HUES64 (cell line): ENCODE data around the gene RXFP1. TPM values are rescaled to one million over a fixed set of nuclear protein-coding genes. Genes with fewer than 3 reads are reported as not detected.

Source experiments
- H3K27ac ChIP-seq: 2 replicates; pipeline ENCODE4 v1.7.0; 2013; ENCODE audit warnings: low read depth, low read length, inconsistent platforms
- H3K27me3 ChIP-seq: 2 replicates; pipeline ENCODE4 v1.6.1; 2013; ENCODE audit warnings: mild to moderate bottlenecking, low read length; ENCODE audit not compliant: insufficient read depth
- H3K36me3 ChIP-seq: 2 replicates; pipeline ENCODE4 v1.6.1; 2013; ENCODE audit warnings: mild to moderate bottlenecking, low read length; ENCODE audit not compliant: insufficient read depth
- H3K4me1 ChIP-seq: 2 replicates; pipeline ENCODE4 v1.6.1; 2013; ENCODE audit warnings: mild to moderate bottlenecking, low read length, moderate library complexity; ENCODE audit not compliant: insufficient read depth
- H3K4me3 ChIP-seq: 2 replicates; pipeline ENCODE4 v1.5.1; 2013; ENCODE audit warnings: mild to moderate bottlenecking, low read length, moderate library complexity
- H3K9ac ChIP-seq: 2 replicates; pipeline ENCODE4 v1.6.1; 2013; ENCODE audit warnings: mild to moderate bottlenecking, low read depth, low read length
- H3K9me3 ChIP-seq: 2 replicates; pipeline ENCODE4 v1.6.1; 2013; ENCODE audit warnings: low read depth, low read length; ENCODE audit not compliant: insufficient read depth
- WGBS: fragments of 150-250, 120-280 bp; methylation state at CpG from one replicate; pipeline ENCODE4 v1.1.7; 2013; ENCODE audit warnings: missing lambda C conversion rate; 5-methylcytosine and 5-hydroxymethylcytosine counted together
- polyA plus RNA-seq, 2 experiments: library from polyadenylated mRNA; stranded (reverse); fragments of 50-300 nt; gene quantifications; one replicate each; pipeline ENCODE4 v1.2.3, GENCODE V29; 2013

RXFP1 gene
- polyA plus RNA-seq (2013, experiment 1 of 2): not detected
- polyA plus RNA-seq (2013, experiment 2 of 2): not detected

DNA sequence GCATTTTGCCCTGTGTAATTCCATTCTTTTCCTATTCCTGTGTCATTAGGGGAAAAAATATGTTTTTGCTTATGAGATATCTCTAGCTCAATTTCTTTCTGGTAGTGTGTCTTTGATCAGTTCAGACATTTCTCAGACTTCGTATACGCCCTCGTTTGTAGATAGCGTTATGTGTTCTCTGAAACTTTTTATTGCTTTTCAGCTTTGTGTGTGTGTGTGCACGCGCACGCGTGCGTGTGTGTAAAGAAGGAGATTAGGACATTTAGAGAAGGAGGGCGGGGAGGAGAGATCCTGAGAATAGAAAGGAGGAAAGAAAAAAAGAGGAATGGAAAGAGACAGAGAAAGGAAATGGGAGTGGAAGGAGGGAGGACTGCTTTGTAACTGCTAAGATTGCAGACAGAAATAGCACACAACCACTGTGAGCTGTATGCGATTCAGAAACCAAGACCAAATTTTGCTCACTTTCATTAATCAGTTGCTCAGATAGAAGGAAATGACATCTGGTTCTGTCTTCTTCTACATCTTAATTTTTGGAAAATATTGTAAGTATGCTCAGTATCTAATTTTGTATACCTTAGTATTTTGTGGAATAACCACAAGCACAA lies at the start of gene RXFP1:
TSS of gene RXFP1 (plus strand) at position 399 of the 605 bp plus-strand sequence. CDS start at position 494, 95 bp downstream.
- H3K27ac ChIP-seq: no peak within 1 kb of the TSS
- WGBS: 88% methylated on average over 11 of the region's 11 CpGs
- no peaks in the 10 kb centered on the region for H3K27me3 ChIP-seq
- no peaks in the 10 kb centered on the region for H3K36me3 ChIP-seq
- H3K4me3 ChIP-seq: no peak within 1 kb of the TSS
- H3K9ac ChIP-seq: no peak within 1 kb of the TSS
- no peaks in the 10 kb centered on the region for H3K4me1 ChIP-seq
- H3K9me3 ChIP-seq: no peaks in the 10 kb centered on the region

- H3K36me3 ChIP-seq: no peaks in the 10 kb centered on the region
- no peak overlapping the region for H3K27ac ChIP-seq
- H3K9ac ChIP-seq: no peak overlapping the region
- H3K27me3 ChIP-seq: no peaks in the 10 kb centered on the region
- no peak overlapping the region for H3K4me3 ChIP-seq
- no peaks in the 10 kb centered on the region for H3K4me1 ChIP-seq
- no peaks in the 10 kb centered on the region for H3K9me3 ChIP-seq
These were observed 39.9 kb upstream of the RXFP1 start for GRCh38 chr4:158481811-158482210.

GRCh38 chr4:158484173-158484885 lies 37.4 kb upstream of the RXFP1 start:
- Histone ChIP-seq H3K36me3 (no peaks in the 10 kb centered on the region), H3K4me1 (no peaks in the 10 kb centered on the region), H3K27ac (no peak overlapping the region), H3K4me3 (no peak overlapping the region), H3K9me3 (no peaks in the 10 kb centered on the region), H3K9ac (no peak overlapping the region), H3K27me3 (no peaks in the 10 kb centered on the region)
- 81% methylated on average over 4 of the region's 4 CpGs for WGBS

GRCh38 chr4:158490629-158491028 lies 31.1 kb upstream of the RXFP1 start:
- H3K4me3 ChIP-seq: no peak overlapping the region
- no peaks in the 10 kb centered on the region for H3K9me3 ChIP-seq
- no peaks in the 10 kb centered on the region for H3K36me3 ChIP-seq
- H3K9ac ChIP-seq: no peak overlapping the region
- H3K27ac ChIP-seq: no peak overlapping the region
- H3K4me1 ChIP-seq: no peaks in the 10 kb centered on the region
- H3K27me3 ChIP-seq: no peaks in the 10 kb centered on the region

DNA sequence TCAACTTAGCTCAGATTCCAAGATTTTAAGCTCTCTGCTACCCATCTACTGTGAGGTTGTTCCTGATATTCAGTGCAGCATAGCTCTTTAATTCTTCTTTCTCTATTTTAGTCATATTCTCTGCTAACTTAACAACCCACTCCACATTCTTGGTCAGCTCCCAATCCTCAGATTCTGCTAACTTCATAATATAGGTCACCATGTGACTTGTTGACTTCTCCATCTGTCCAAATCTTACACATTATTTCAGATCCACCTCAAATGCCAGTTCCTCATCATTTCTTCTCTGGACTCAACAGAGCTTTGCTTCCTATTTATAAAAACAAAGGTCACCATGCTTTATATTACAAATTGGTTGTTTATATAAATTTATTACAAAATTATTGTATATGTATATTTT lies 29.3 kb upstream of the RXFP1 start:
- H3K9me3 ChIP-seq: no peaks in the 10 kb centered on the region
- no peak overlapping the region for H3K27ac ChIP-seq
- no peak overlapping the region for H3K9ac ChIP-seq
- no peaks in the 10 kb centered on the region for H3K36me3 ChIP-seq
- no peaks in the 10 kb centered on the region for H3K27me3 ChIP-seq
- H3K4me3 ChIP-seq: no peak overlapping the region
- no peaks in the 10 kb centered on the region for H3K4me1 ChIP-seq

DNA sequence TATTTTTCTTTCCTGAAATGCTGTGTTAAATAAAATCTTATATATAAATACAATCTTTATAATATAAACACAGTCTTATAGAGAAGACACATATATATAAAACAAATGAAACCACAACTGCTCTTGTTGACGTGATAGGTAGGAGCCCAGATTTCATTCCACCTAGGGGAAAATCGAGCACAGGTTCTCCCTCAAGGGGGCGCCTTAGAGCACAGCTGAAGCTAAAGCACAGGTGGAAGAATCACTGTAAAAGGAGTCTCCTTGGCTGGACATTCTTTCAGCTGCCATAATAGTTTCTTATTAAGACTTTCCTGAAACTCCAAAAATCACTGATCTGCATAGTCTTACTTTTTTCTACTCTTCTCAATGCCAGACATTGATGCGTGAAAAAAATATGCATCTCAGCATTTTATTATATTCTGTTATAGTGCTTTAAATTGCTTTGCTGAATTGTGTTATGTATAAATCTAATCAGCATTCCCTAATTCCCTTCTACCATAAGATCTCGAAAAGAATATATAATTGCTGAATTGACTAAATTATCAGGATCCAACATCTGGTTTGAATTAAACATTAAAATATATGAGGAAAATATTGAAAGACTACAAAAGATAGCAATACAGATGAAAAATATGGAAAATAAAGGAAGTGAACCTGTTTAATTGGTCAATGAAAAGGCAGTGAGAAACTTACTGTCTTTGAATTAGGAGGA lies 25.5 kb upstream of the RXFP1 start:
- Histone ChIP-seq H3K27me3 (no peaks in the 10 kb centered on the region), H3K9ac (no peak overlapping the region), H3K9me3 (no peaks in the 10 kb centered on the region), H3K4me1 (no peaks in the 10 kb centered on the region), H3K36me3 (no peaks in the 10 kb centered on the region), H3K27ac (no peak overlapping the region), H3K4me3 (no peak overlapping the region)
- WGBS: 21% methylated on average over 3 of the region's 5 CpGs

GRCh38 chr4:158500054-158500453 lies 21.6 kb upstream of the RXFP1 start:
- Histone ChIP-seq H3K9ac (no peak overlapping the region), H3K36me3 (no peaks in the 10 kb centered on the region), H3K4me1 (no peaks in the 10 kb centered on the region), H3K4me3 (no peak overlapping the region), H3K9me3 (no peaks in the 10 kb centered on the region), H3K27me3 (no peaks in the 10 kb centered on the region), H3K27ac (no peak overlapping the region)
- WGBS: 86% methylated on average over 3 of the region's 4 CpGs

DNA sequence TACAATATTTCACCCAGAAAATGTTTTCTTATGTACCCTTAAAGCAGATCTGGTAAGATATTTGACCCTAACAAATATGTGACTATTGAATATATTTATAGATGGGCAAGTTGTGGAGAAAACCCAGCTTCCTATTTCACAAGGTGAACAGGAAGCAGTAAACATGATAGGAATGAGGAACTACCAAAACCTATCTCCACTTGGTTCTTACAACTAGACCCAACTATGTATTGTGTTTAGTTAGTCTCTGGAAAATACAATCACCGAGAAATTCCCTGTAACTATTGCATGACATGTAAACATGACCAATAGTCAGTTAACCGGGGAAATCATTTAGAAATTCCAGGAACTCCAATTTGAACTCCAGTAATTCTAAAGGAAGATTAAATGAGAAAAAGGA lies 8.4 kb upstream of the RXFP1 start:
- Histone ChIP-seq H3K4me3 (no peak overlapping the region), H3K36me3 (no peaks in the 10 kb centered on the region), H3K9ac (no peak overlapping the region), H3K27ac (no peak overlapping the region), H3K9me3 (no peaks in the 10 kb centered on the region), H3K4me1 (no peaks in the 10 kb centered on the region), H3K27me3 (no peaks in the 10 kb centered on the region)
- WGBS: 92% methylated on average over 2 of the region's 2 CpGs

DNA sequence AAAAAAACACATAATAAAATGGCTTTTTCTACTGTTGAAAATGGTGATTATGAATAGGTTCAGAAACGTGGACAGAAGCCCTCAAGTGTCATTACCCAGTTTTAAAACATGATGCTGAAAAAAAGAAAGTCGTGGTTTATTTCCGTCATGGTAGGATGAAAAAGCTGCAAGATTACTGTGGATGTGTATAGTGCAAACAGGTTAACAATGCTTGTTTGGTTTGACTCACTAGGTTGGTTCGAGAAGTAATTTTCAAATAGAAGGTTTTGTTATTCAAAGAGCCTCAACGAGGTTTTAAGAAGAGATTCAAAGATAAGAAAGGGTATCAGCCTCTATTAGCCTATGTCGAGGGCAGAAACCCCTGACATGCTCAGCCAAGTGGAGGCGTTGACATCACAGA lies 2.5 kb upstream of the RXFP1 start:
- Histone ChIP-seq H3K9me3 (no peaks in the 10 kb centered on the region), H3K27me3 (no peaks in the 10 kb centered on the region), H3K4me1 (no peaks in the 10 kb centered on the region), H3K36me3 (no peaks in the 10 kb centered on the region), H3K27ac (no peak overlapping the region), H3K4me3 (no peak overlapping the region), H3K9ac (no peak overlapping the region)
- 74% methylated on average over 7 of the region's 7 CpGs for WGBS

GRCh38 chr4:158523990-158524535 lies 2.4 kb downstream of the RXFP1 start:
- H3K9ac ChIP-seq: no peak overlapping the region
- no peak overlapping the region for H3K27ac ChIP-seq
- WGBS: 92% methylated on average over 7 of the region's 7 CpGs
- H3K36me3 ChIP-seq: no peaks in the 10 kb centered on the region
- H3K9me3 ChIP-seq: no peaks in the 10 kb centered on the region
- no peaks in the 10 kb centered on the region for H3K4me1 ChIP-seq
- no peak overlapping the region for H3K4me3 ChIP-seq
- H3K27me3 ChIP-seq: no peaks in the 10 kb centered on the region

- H3K9me3 ChIP-seq: no peaks in the 10 kb centered on the region
- H3K36me3 ChIP-seq: no peaks in the 10 kb centered on the region
- peaks cover 3% of the 10 kb centered on the region for H3K4me1 ChIP-seq
- H3K4me3 ChIP-seq: no peak overlapping the region
- H3K27me3 ChIP-seq: no peaks in the 10 kb centered on the region
- H3K9ac ChIP-seq: no peak overlapping the region
- WGBS: no CpG with 5 or more reads among the region's 1 CpG
- H3K27ac ChIP-seq: no peak overlapping the region
These were observed 5.8 kb downstream of the RXFP1 start for GRCh38 chr4:158527516-158527915.
